Erythroblast (primary cell): ENCODE data around the gene PHF10.
"Not testable (repeated sequence)": the region's sequence is repeated elsewhere in the genome, so short reads cannot be mapped to it uniquely, and the experiment has no call there.

Experiments used
- DNase-seq, 2 experiments: peaks; one replicate each; lab custom pipeline; 2025; lab: John Stamatoyannopoulos, UW
- GATA1 ChIP-seq: IDR thresholded peaks from 2 replicates; pipeline ENCODE4 v1.6.1; 2011; ENCODE audit warnings: low read depth, mild to moderate bottlenecking, control low read depth, low read length, moderate library complexity
- POLR2A ChIP-seq: IDR thresholded peaks from 2 replicates; pipeline ENCODE4 v1.6.1; 2011; ENCODE audit warnings: mild to moderate bottlenecking, low read length

The PHF10 gene

DNA sequence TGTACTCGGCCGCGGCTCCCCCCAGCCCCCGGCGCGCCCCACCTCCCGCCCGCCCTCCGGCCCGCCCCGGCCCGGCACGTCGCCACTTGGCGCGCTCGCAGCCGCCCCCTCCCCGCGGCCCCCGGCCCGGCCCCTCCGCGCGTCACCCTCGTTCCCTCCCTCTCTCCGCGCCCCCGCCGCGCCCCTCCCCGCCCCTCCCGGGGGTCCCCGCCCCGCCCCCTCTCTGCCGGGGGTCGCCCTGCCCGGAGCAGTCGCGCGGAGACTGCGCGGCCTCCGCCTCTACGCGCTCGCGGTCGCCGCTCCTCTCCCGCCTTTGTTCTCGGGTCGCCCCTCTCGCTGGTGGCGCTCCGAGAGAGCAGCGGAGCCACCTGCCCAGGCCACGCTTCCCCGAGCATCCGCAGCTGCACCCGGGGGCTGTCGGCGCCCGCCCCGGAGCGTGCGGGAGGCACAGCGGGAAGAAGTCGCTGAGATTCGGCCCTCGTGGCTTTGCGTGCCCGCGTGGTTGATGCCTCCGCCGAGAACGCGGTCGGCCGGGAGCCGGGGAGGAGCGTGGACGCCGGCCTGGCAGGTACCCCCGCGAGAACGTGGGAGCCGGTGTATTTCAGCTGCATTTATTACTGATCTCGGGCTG is at the start of gene PHF10:
Gene PHF10, minus strand, starts transcription at position 7 of the 631 bp plus-strand sequence. CDS start 569 bp downstream, outside the sequence.
- TF ChIP-seq POLR2A (no peak), GATA1 (no peak)
- DNase-seq: peak; percentile 77 to 80

GRCh38 chr6:169766921-169767736 is 42.8 kb upstream of the PHF10 start:
- no peak for TF ChIP-seq POLR2A
- no peak for TF ChIP-seq GATA1
- no peak for DNase-seq

GRCh38 chr6:169766232-169766631 is 41.9 kb upstream of the PHF10 start:
- TF ChIP-seq POLR2A (no peak), GATA1 (no peak)
- no peak for DNase-seq

- not testable (repeated sequence) for DNase-seq
Measured at GRCh38 chr6:169765789-169766188, 41.5 kb upstream of the PHF10 start.

GRCh38 chr6:169763881-169764280 is 39.6 kb upstream of the PHF10 start:
- DNase-seq: no peak
- TF ChIP-seq POLR2A (no peak), GATA1 (no peak)

GRCh38 chr6:169763308-169763707 is 39.0 kb upstream of the PHF10 start:
- no peak for DNase-seq
- TF ChIP-seq POLR2A: no peak
- no peak for TF ChIP-seq GATA1

DNA sequence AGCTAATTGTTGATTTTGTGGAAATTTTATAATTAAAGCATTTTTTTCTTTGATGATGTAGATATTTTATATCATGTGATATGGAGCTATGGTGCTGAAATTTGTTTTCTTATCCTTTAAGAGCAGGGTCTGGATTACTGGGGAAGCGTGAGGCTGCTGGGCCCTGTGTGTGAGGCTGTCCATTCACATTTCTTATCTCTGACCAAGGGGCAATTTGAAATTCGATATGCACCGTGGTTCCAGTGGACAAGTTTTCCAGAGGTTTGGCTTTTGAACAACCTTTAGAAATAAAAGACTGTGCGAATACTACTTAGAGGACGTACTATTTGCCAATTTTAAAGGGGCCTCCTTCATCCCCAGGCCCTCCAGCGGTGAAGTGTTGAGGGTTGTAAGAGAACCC is 30.9 kb upstream of the PHF10 start:
- DNase-seq: no peak
- TF ChIP-seq GATA1 (no peak), POLR2A (no peak)

DNA sequence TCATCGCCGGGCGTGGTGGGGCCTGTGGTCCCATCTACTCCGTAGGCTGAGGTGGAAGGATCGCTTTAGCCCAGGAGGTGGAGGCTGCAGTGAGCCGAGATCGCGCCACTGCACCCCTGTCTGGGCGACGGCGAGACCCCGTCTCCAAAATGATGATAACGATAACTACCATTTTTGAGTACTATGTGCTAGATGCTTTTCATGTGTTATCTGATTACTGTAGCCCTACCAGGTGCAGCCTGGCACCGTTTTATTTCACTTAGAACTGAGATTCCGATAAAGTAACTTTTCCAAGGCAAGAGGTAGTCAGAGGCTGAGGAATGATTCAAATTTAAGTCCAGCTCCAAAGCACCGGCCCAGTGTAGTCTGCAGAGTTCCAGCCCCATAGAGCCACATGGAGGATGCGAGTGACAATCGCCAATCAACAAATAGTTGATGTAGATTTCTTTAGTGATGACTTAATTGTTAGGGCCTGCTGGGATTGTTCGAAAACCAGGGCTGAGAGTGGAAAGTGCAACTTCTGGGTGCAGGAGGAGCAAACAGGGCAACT is 27.8 kb upstream of the PHF10 start:
- no peak for DNase-seq
- TF ChIP-seq POLR2A (no peak), GATA1 (no peak)

- peak; percentile 96 to 97 for DNase-seq
- TF ChIP-seq GATA1: no peak
- TF ChIP-seq POLR2A: peak; percentile 98
Measured at GRCh38 chr6:169751242-169752073, 27.2 kb upstream of the PHF10 start, which contains the start of the genes DYNLT2 and ERMARD. DYNLT2 (minus strand) TSS chr6:169751572; CDS start chr6:169751458, 114 bp downstream. ERMARD (plus strand) TSS chr6:169751622; CDS start chr6:169751658, 36 bp downstream.

DNA sequence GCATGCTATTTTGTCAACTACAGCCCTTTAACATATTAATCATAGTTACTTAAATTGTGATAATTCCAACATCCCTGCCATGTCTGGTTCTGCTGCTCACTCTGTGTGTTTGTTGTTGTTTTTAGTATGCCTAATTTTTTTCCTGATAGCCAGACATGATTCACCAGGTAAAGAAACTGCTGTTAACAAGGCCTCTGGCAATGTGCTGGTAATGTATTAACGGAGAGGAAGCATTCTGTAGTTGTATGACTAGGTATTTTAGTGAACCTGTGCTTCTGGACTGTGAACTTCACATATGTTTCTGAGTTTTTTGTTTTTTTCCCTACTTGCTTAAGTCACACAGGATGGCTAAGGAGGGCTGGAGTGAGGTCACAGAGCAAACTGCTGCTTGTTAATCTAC is 22.3 kb upstream of the PHF10 start:
- DNase-seq: no peak
- TF ChIP-seq POLR2A: no peak

- no peak for DNase-seq
- TF ChIP-seq GATA1 (no peak), POLR2A (no peak)
Measured at GRCh38 chr6:169745405-169745804, 21.1 kb upstream of the PHF10 start.

- TF ChIP-seq GATA1: no peak
- TF ChIP-seq POLR2A: no peak
- DNase-seq: no peak
Measured at GRCh38 chr6:169741344-169741743, 17.0 kb upstream of the PHF10 start.

DNA sequence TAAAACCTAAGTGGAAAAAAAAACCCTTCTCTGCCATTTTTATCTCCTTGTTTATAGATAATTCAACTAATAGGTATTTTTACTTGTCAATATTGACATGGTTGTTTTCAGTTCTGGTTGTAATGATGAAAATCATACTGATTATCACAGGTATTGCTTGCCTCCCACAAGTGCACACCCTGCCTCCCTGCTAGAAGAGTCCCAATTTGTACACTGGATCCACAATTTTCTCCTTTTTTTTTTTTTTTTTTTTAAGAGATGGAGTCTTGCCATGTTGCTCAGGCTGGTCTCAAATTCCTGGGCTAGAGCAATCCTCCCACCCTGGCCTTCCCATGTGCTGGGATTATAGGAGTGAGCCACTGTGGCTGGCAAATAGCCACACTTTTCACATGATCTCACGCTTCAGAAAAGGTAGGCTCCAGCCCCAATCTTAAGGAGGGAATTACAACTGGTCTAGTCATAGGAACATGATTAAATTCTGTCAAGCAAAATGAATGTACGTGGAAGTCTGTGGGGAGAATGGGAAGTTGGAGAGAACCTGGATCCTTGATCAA is 14.8 kb upstream of the PHF10 start:
- no peak for DNase-seq

More for the DNA sequence above, 14.8 kb upstream of the PHF10 start:
- no peak for TF ChIP-seq POLR2A
- no peak for TF ChIP-seq GATA1
